Measurements from ENCODE around the gene BICRAL. TPM values are rescaled to one million over a fixed set of nuclear protein-coding genes. Genes with fewer than 3 reads are reported as not detected.

Gene BICRAL
- total and polyA plus RNA-seq, 9 of the 15 experiments (the other 6 are each of a cell fraction or from before 2014, with no cell fraction given) = 1.2 to 11.9 (median 5.6) TPM

- POLR2A ChIA-PET = interaction anchor here (3.6 kb wide), 1 partner anchor 11 kb away, joined by 28 read pairs; no protein-coding TSS in a partner anchor
- H3K79me2 ChIP-seq (ENCODE audit: control insufficient read depth, insufficient read depth, low read length) = peaks cover 11% of the 10 kb centered on the region
- H3K4me3 ChIP-seq = no peak overlapping the region
- no peak overlapping the region; a peak in 1 of 4 replicates for H3K9ac ChIP-seq (ENCODE audit: insufficient read depth in 1 of 2, low read depth in 2 of 2, low read length in 2 of 2)
- CTCF ChIA-PET (ENCODE audit: low intra/inter-chr PET ratio) = no interaction called here
- no peak overlapping the region for H3K4me2 ChIP-seq (ENCODE audit: insufficient read depth, low read length)
- FAIRE-seq (no peak), DNase-seq (ENCODE audit: extremely low read depth in 1 of 4, low spot score in 3 of 4) (peak in 1 of 4 experiments; percentile 17), ATAC-seq (no peak)
- no peaks in the 10 kb centered on the region for H3K36me3 ChIP-seq (ENCODE audit: control insufficient read depth, insufficient read depth, low read length)
- no peaks in the 10 kb centered on the region for H3K9me3 ChIP-seq (replicated peaks; ENCODE audit: control insufficient read depth, insufficient read depth, low read depth, low read length)
- no peaks in the 10 kb centered on the region for H4K20me1 ChIP-seq (replicated peaks; ENCODE audit: control insufficient read depth, insufficient read depth, low read length)
- H2AFZ ChIP-seq (ENCODE audit: low read depth, low read length) = no peak overlapping the region
- in situ Hi-C loops (cut with MboI) = no loop called here
- intact Hi-C loops (cut with micrococcal nuclease) = no loop called here
- no TSS peak for BruUV-seq (replicated peaks)
- H3K9me1 ChIP-seq (ENCODE audit: control insufficient read depth, insufficient read depth, low read length) = no peaks in the 10 kb centered on the region
- peaks cover 11 to 16% of the 10 kb centered on the region in 2 experiments for H3K4me1 ChIP-seq (replicated peaks in 1 of 2; ENCODE audit: control insufficient read depth in 2 of 2, insufficient read depth in 2 of 2, low read length in 2 of 2)
- no peaks in the 10 kb centered on the region for H3K27me3 ChIP-seq (ENCODE audit: control insufficient read depth in 2 of 2, insufficient read depth in 2 of 2, low read length in 2 of 2)
- no peak overlapping the region for H3K27ac ChIP-seq (ENCODE audit: extremely low read depth, low read depth, low read length)
- 38% methylated on average over 3 of the region's 3 CpGs for WGBS (ENCODE audit: insufficient coverage, low coverage, missing lambda C conversion rate)
- TF ChIP-seq NONO (IDR thresholded peaks at IDR 0.05; ENCODE audit: low read depth in 2 of 2, low read length in 1 of 2) = no peak
- no peak for TF ChIP-seq ELF1 (tag; IDR thresholded peaks at IDR 0.05)
- TF ChIP-seq SP1 (CRISPR knock-in tag; IDR thresholded peaks at IDR 0.05) = no peak
- TF ChIP-seq ZNF764 (CRISPR knock-in tag; IDR thresholded peaks at IDR 0.05; ENCODE audit: low read depth) = no peak
- no peak for TF ChIP-seq STAT5A (IDR thresholded peaks at IDR 0.05; ENCODE audit: borderline replicate concordance, low read length)
- TF ChIP-seq RBBP5 (IDR thresholded peaks at IDR 0.05; ENCODE audit: borderline replicate concordance, insufficient read depth, low read length, poor library complexity, severe bottlenecking) = no peak
- no peak for TF ChIP-seq ZFP30 (CRISPR knock-in tag; IDR thresholded peaks at IDR 0.05; ENCODE audit: borderline replicate concordance)
- TF ChIP-seq ZBTB40 (IDR thresholded peaks at IDR 0.05) = peak; percentile 69; the same call in 1 of the 2 replicates
- TF ChIP-seq ZBTB40 (CRISPR knock-in tag; IDR thresholded peaks at IDR 0.05) = no peak
- no peak for TF ChIP-seq PBX2 (CRISPR knock-in tag; IDR thresholded peaks at IDR 0.05; ENCODE audit: low read depth)
- peak; percentile 50; the same call in 1 of the 2 replicates for TF ChIP-seq PBX2 (tag; conservative IDR thresholded peaks at IDR 0.05; ENCODE audit: low read depth)
Observed at GRCh38 chr6:42751055-42751454, 30.8 kb upstream of the BICRAL start.

Measured in K562 (cell line).